Measurements from ENCODE around the gene CENPN. TPM values are rescaled to one million over a fixed set of nuclear protein-coding genes. Genes with fewer than 3 reads are reported as not detected.

The CENPN gene
- total RNA-seq, 1 donor from 2014 or later, result 16.4 TPM

- Histone ChIP-seq H3K9ac (ENCODE audit: low read length) (no peak overlapping the region), H3K36me3 (ENCODE audit: insufficient read depth, low read length) (peaks cover 5% of the 10 kb centered on the region), H3K27ac (ENCODE audit: low read depth, low read length) (no peak overlapping the region), H2AFZ (ENCODE audit: low read depth, low read length) (no peak overlapping the region), H4K20me1 (ENCODE audit: insufficient read depth, low read length) (peaks cover 4% of the 10 kb centered on the region), H3K4me1 (ENCODE audit: insufficient read depth, low read length) (peaks cover 26% of the 10 kb centered on the region), H3K79me2 (ENCODE audit: insufficient read depth, low read length) (peaks cover 85% of the 10 kb centered on the region), H3K27me3 (ENCODE audit: insufficient read depth, low read length) (no peaks in the 10 kb centered on the region), H3K4me3 (ENCODE audit: insufficient read depth, low read depth, low read length) (no peak overlapping the region), H3K4me2 (ENCODE audit: low read length) (no peak overlapping the region), H3K9me3 (ENCODE audit: insufficient read depth, low read depth, low read length) (no peaks in the 10 kb centered on the region)
- TF ChIP-seq EZH2 (IDR thresholded peaks at IDR 0.05; ENCODE audit: insufficient read depth, low read length), result no peak
- Mint-ChIP-seq H3K36me3 (ENCODE audit: low read depth, unreplicated experiment) (peaks cover 2% of the 10 kb centered on the region), H3K4me1 (ENCODE audit: low read depth, unreplicated experiment) (peaks cover 42% of the 10 kb centered on the region), H3K9me3 (ENCODE audit: unreplicated experiment) (no peaks in the 10 kb centered on the region), H3K27ac (ENCODE audit: unreplicated experiment) (peak overlapping the region; percentile 26), H3K4me3 (ENCODE audit: unreplicated experiment) (no peak overlapping the region), H3K27me3 (ENCODE audit: low read depth, unreplicated experiment) (no peaks in the 10 kb centered on the region)
- DNase-seq (ENCODE audit: low read depth), result no peak
- no peak for FAIRE-seq
These were observed 16.4 kb upstream of the CENPN start for GRCh38 chr16:80990577-80990976.

- no peak overlapping the region for H2AFZ ChIP-seq (ENCODE audit: low read depth, low read length)
- H3K27ac Mint-ChIP-seq (ENCODE audit: unreplicated experiment), result peak overlapping the region; percentile 1
- H3K9me3 ChIP-seq (ENCODE audit: insufficient read depth, low read depth, low read length), result no peaks in the 10 kb centered on the region
- H4K20me1 ChIP-seq (ENCODE audit: insufficient read depth, low read length), result no peaks in the 10 kb centered on the region
- H3K27me3 Mint-ChIP-seq (ENCODE audit: low read depth, unreplicated experiment), result no peaks in the 10 kb centered on the region
- H3K9me3 Mint-ChIP-seq (ENCODE audit: unreplicated experiment), result no peaks in the 10 kb centered on the region
- H3K27me3 ChIP-seq (ENCODE audit: insufficient read depth, low read length), result no peaks in the 10 kb centered on the region
- no peak for FAIRE-seq
- H3K4me2 ChIP-seq (ENCODE audit: low read length), result no peak overlapping the region
- DNase-seq (ENCODE audit: low read depth), result no peak
- H3K4me3 ChIP-seq (ENCODE audit: insufficient read depth, low read depth, low read length), result no peak overlapping the region
- peaks cover 2% of the 10 kb centered on the region for H3K36me3 Mint-ChIP-seq (ENCODE audit: low read depth, unreplicated experiment)
- no peak overlapping the region for H3K27ac ChIP-seq (ENCODE audit: low read depth, low read length)
- H3K9ac ChIP-seq (ENCODE audit: low read length), result no peak overlapping the region
- peaks cover 26% of the 10 kb centered on the region for H3K4me1 ChIP-seq (ENCODE audit: insufficient read depth, low read length)
- peaks cover 5% of the 10 kb centered on the region for H3K36me3 ChIP-seq (ENCODE audit: insufficient read depth, low read length)
- TF ChIP-seq EZH2 (IDR thresholded peaks at IDR 0.05; ENCODE audit: insufficient read depth, low read length), result no peak
- TF ChIP-seq CTCF (IDR thresholded peaks at IDR 0.05; ENCODE audit: insufficient read depth, low read depth, low read length), result no peak
- no peak overlapping the region for H3K4me3 Mint-ChIP-seq (ENCODE audit: unreplicated experiment)
- H3K4me1 Mint-ChIP-seq (ENCODE audit: low read depth, unreplicated experiment), result peaks cover 40% of the 10 kb centered on the region
- H3K79me2 ChIP-seq (ENCODE audit: insufficient read depth, low read length), result peaks cover 85% of the 10 kb centered on the region
These were observed 16.0 kb upstream of the CENPN start for GRCh38 chr16:80990978-80991377.

- Histone ChIP-seq H3K36me3 (ENCODE audit: insufficient read depth, low read length) (peaks cover 7% of the 10 kb centered on the region), H3K4me1 (ENCODE audit: insufficient read depth, low read length) (peaks cover 26% of the 10 kb centered on the region), H2AFZ (ENCODE audit: low read depth, low read length) (no peak overlapping the region), H4K20me1 (ENCODE audit: insufficient read depth, low read length) (no peaks in the 10 kb centered on the region), H3K9ac (ENCODE audit: low read length) (peak overlapping the region; percentile 80), H3K79me2 (ENCODE audit: insufficient read depth, low read length) (peaks cover 87% of the 10 kb centered on the region), H3K27me3 (ENCODE audit: insufficient read depth, low read length) (no peaks in the 10 kb centered on the region), H3K4me2 (ENCODE audit: low read length) (no peak overlapping the region), H3K4me3 (ENCODE audit: insufficient read depth, low read depth, low read length) (no peak overlapping the region), H3K9me3 (ENCODE audit: insufficient read depth, low read depth, low read length) (no peaks in the 10 kb centered on the region), H3K27ac (ENCODE audit: low read depth, low read length) (peak overlapping the region; percentile 91)
- peaks cover 2% of the 10 kb centered on the region for H3K36me3 Mint-ChIP-seq (ENCODE audit: low read depth, unreplicated experiment)
- H3K27ac Mint-ChIP-seq (ENCODE audit: unreplicated experiment), result peak overlapping the region; percentile 1
- H3K9me3 Mint-ChIP-seq (ENCODE audit: unreplicated experiment), result no peaks in the 10 kb centered on the region
- H3K4me1 Mint-ChIP-seq (ENCODE audit: low read depth, unreplicated experiment), result peaks cover 36% of the 10 kb centered on the region
- FAIRE-seq (no peak), DNase-seq (ENCODE audit: low read depth) (no peak)
- TF ChIP-seq CTCF (IDR thresholded peaks at IDR 0.05; ENCODE audit: insufficient read depth, low read depth, low read length), result no peak
- no peak for TF ChIP-seq EZH2 (IDR thresholded peaks at IDR 0.05; ENCODE audit: insufficient read depth, low read length)
- no peaks in the 10 kb centered on the region for H3K27me3 Mint-ChIP-seq (ENCODE audit: low read depth, unreplicated experiment)
- H3K4me3 Mint-ChIP-seq (ENCODE audit: unreplicated experiment), result no peak overlapping the region
These were observed 15.1 kb upstream of the CENPN start for GRCh38 chr16:80991792-80992430.
